ENCODE measurements around the gene CENPX. TPM values are rescaled to one million over a fixed set of nuclear protein-coding genes. Genes with fewer than 3 reads are reported as not detected.

The CENPX gene
- total and polyA plus RNA-seq, 10 donors = 25.4 to 91.8 (median 32.9) TPM

DNA sequence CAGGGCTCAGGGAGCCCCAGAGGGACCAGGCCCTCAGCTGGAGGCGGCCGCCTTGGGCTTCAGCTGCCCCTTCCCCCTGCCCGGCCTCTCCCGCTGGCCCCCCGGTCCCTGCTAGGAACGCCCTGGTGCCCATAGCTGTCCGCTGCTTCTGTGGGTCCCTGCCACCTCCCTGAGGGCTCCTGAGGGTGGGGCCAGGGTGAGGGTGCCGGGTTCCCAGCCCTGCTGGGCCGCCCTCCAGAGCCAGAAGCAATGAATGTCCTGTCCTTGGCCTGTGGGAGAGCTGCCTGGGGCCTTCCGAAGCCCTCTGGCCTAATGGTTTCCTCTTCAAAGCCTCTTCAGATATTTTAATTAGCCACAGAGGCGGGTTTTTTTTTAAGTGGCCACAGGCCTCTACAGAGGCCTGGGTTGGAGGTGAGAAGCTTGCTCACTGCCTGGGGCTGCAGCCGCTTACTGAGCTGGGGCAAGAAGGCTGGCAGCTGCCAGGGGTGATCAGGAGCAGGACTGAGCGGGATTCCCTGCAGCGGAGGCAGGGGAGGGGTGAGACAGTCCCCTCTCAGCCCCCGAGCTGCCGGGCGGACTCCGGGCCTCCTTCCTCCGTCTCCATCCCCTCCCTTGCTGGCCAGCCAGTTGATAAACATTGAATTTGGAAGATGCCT is 9.9 kb downstream of the CENPX start:
- Histone ChIP-seq H3K36me3 (peaks cover 0 to 64% (median 2%) of the 10 kb centered on the region in 6 donors), H3K4me3 (no peak overlapping the region), H3K9me3 (no peaks in the 10 kb centered on the region), H3K4me1 (peaks cover 0 to 30% (median 18%) of the 10 kb centered on the region in 6 donors), H3K27ac (peak overlapping the region in 7 of 8 donors; percentile 8 to 78 (median 63)), H3K27me3 (replicated peaks in 1 of 7) (no peaks in the 10 kb centered on the region)
- intact Hi-C loops (cut with DNase I; ENCODE audit: low total_unique reads) = no loop called here
- no peak for DNase-seq
- TF ChIP-seq POLR2A (IDR thresholded peaks at IDR 0.05) = no peak
- TF ChIP-seq POLR2AphosphoS5 (IDR thresholded peaks at IDR 0.05) = no peak
- TF ChIP-seq, protein P1, sequence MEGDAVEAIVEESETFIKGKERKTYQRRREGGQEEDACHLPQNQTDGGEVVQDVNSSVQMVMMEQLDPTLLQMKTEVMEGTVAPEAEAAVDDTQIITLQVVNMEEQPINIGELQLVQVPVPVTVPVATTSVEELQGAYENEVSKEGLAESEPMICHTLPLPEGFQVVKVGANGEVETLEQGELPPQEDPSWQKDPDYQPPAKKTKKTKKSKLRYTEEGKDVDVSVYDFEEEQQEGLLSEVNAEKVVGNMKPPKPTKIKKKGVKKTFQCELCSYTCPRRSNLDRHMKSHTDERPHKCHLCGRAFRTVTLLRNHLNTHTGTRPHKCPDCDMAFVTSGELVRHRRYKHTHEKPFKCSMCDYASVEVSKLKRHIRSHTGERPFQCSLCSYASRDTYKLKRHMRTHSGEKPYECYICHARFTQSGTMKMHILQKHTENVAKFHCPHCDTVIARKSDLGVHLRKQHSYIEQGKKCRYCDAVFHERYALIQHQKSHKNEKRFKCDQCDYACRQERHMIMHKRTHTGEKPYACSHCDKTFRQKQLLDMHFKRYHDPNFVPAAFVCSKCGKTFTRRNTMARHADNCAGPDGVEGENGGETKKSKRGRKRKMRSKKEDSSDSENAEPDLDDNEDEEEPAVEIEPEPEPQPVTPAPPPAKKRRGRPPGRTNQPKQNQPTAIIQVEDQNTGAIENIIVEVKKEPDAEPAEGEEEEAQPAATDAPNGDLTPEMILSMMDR (IDR thresholded peaks at IDR 0.05 in 8 of 11, conservative IDR thresholded peaks at IDR 0.05 in 3 of 11) = no peak
- WGBS, 5 donors = 68 to 79% (median 74%) methylated on average over 11 to 19 of the region's 19 CpGs

DNA sequence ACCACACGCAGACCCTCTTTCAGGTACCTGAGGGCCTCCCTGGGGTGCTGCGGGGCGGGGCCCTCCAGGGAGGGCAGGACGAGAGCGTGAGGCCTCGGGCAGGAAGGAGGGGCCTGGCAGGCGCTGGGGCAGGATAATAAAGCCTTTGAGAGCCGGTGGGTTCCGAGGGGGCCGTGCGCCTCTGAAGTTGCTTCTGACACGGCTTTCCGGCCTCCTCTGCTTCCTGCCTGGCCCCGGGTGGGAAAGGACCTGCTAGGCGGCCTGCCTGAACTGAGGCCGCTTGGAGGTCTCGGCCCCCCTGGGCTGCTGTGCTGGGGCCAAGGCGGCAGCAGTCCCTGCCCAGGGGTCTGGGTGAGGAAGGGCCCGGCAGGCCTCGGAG is 10.4 kb downstream of the CENPX start:
- Histone ChIP-seq H3K27ac (peak overlapping the region in 7 of 8 donors; percentile 8 to 78 (median 63)), H3K9me3 (no peaks in the 10 kb centered on the region), H3K36me3 (peaks cover 0 to 59% (median 2%) of the 10 kb centered on the region in 6 donors), H3K27me3 (replicated peaks in 1 of 7) (no peaks in the 10 kb centered on the region), H3K4me3 (no peak overlapping the region), H3K4me1 (peaks cover 0 to 30% (median 18%) of the 10 kb centered on the region in 6 donors)
- intact Hi-C loops (cut with DNase I; ENCODE audit: low total_unique reads) = no loop called here
- WGBS, 5 donors = 58 to 68% (median 62%) methylated on average over 9 to 20 of the region's 20 CpGs
- TF ChIP-seq POLR2AphosphoS5 (IDR thresholded peaks at IDR 0.05) (peak in 1 of 3 donors; percentile 8), POLR2A (IDR thresholded peaks at IDR 0.05) (no peak)
- TF ChIP-seq, protein P1 (IDR thresholded peaks at IDR 0.05 in 8 of 11, conservative IDR thresholded peaks at IDR 0.05 in 3 of 11) = no peak
- DNase-seq = no peak

DNA sequence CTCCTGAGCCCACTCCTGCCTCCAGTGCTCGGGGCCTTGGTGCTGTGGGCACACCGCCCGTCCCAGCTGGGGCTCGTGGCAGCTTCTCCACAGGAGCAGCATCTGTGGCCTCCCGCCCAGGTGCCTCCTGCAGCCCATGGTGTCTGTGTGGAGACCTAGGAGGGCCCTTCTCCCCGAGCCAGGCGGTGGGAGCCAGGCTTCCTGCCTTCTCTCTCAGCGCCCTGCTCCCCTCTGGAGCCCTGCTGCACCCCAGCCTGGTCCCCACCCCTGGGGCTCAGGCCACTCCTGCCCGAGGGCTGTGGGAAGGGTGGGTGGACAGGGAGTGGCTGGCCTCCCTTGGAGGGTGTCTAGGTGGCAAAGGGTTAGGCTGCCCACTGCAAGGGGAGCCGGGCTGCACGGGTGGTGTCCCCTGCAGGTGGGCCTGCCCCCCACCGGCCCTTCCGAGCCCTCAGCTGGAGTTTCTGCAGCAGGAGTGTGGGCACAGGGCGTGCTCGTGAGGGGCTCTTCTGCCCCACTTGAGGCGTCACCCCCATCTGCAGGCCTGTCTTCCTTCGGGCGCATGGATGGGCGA is 11.0 kb downstream of the CENPX start:
- WGBS, 5 donors = 82 to 94% (median 88%) methylated on average over 16 to 19 of the region's 19 CpGs
- Histone ChIP-seq H3K4me1 (peaks cover 0 to 30% (median 18%) of the 10 kb centered on the region in 6 donors), H3K9me3 (no peaks in the 10 kb centered on the region), H3K36me3 (peaks cover 0 to 56% (median 2%) of the 10 kb centered on the region in 6 donors), H3K27me3 (replicated peaks in 1 of 7) (no peaks in the 10 kb centered on the region), H3K27ac (peak overlapping the region in 3 of 8 donors; percentile 55 to 78 (median 63)), H3K4me3 (no peak overlapping the region)
- intact Hi-C loops (cut with DNase I; ENCODE audit: low total_unique reads) = no loop called here
- TF ChIP-seq, protein P1 (IDR thresholded peaks at IDR 0.05 in 8 of 11, conservative IDR thresholded peaks at IDR 0.05 in 3 of 11) = no peak
- TF ChIP-seq POLR2A (IDR thresholded peaks at IDR 0.05) = no peak
- no peak for TF ChIP-seq POLR2AphosphoS5 (IDR thresholded peaks at IDR 0.05)
- no peak for DNase-seq
